K562 (cell line): Measurements from ENCODE around the gene AASDH. TPM values are rescaled to one million over a fixed set of nuclear protein-coding genes. Genes with fewer than 3 reads are reported as not detected.
A peak's percentile ranks its signal among the peaks of the same experiment; 100 is the strongest.

Experiments used
- ATAC-seq: fragments of 200-7000 bp; cut with Tn5 transposase; 3 replicates; pipeline ENCODE4 v1.9.1; 2020; ENCODE audit warnings: moderate library complexity
- BruUV-seq: library from RNA; stranded (reverse); fragments of 400-500 nt; replicated peaks from 2 replicates; lab custom pipeline; 2021; lab: Mats Ljungman, UMichigan
- CTCF ChIA-PET: fragments of 300-600 bp; formaldehyde crosslinking; extraction: SDS; loops from one replicate; lab custom pipeline; 2021; ENCODE audit warnings: low intra/inter-chr PET ratio; lab: Yijun Ruan, JAX
- POLR2A ChIA-PET: fragments of 300-600, 350-650 bp; sonication (Branson Sonifier 250); formaldehyde crosslinking; extraction: SDS; loops from one replicate; lab custom pipeline; 2021; ENCODE audit warnings: antibody characterized with exemption, inconsistent platforms; lab: Yijun Ruan, JAX
- DNase-seq, 4 experiments: peaks; one replicate each; pipeline versions ENCODE4 v3.0.0 to v3.0.0-alpha.2; 2011 to 2018; ENCODE audit warnings: low spot score in 3 of 4, mixed read lengths in 3 of 4; ENCODE audit errors: extremely low read depth in 1 of 4
- FAIRE-seq: peaks from 2 replicates; lab custom pipeline; 2011; peaks lifted over from hg19 to GRCh38; lab: Jason Lieb, UNC
- H2AFZ ChIP-seq: 2 replicates; pipeline ENCODE4 v1.6.0; 2011; ENCODE audit warnings: low read depth, low read length, control low read depth, inconsistent platforms
- H3K27ac ChIP-seq: fragments of 200-600 bp; 3 replicates; pipeline ENCODE4 v1.8.0; 2011; ENCODE audit warnings: low read depth, mild to moderate bottlenecking, control low read depth, inconsistent platforms, low read length, moderate library complexity, mixed read lengths; ENCODE audit errors: extremely low read depth
- H3K27me3 ChIP-seq, 2 experiments: fragments of 300-600 bp in 1 of 2; 2 replicates in 1 of 2; 3 replicates in 1 of 2; pipeline versions ENCODE4 v1.6.0 to v1.8.0; 2011; ENCODE audit warnings: inconsistent platforms in 2 of 2, low read length in 2 of 2, mild to moderate bottlenecking in 1 of 2, mixed read lengths in 1 of 2, moderate library complexity in 1 of 2; ENCODE audit not compliant: control insufficient read depth in 2 of 2, insufficient read depth in 2 of 2
- H3K36me3 ChIP-seq: fragments of 300-600 bp; 3 replicates; pipeline ENCODE4 v1.8.0; 2011; ENCODE audit warnings: mild to moderate bottlenecking, low read length, inconsistent platforms; ENCODE audit not compliant: control insufficient read depth, insufficient read depth
- H3K4me1 ChIP-seq, 2 experiments: fragments of 200-600 bp in 1 of 2; replicated peaks in 1 of 2; 2 replicates in 1 of 2; 3 replicates in 1 of 2; pipeline versions ENCODE4 v1.5.1 to v1.8.0; 2011; ENCODE audit warnings: inconsistent platforms in 2 of 2, low read length in 2 of 2, mild to moderate bottlenecking in 1 of 2, mixed read lengths in 1 of 2, moderate library complexity in 1 of 2; ENCODE audit not compliant: control insufficient read depth in 2 of 2, insufficient read depth in 2 of 2
- H3K4me2 ChIP-seq: 2 replicates; pipeline ENCODE4 v1.6.1; 2011; ENCODE audit warnings: low read length, control low read depth, inconsistent platforms, mixed read lengths; ENCODE audit not compliant: insufficient read depth
- H3K4me3 ChIP-seq: fragments of 200-600 bp; sonication (generic), shearing (Covaris generic); 2 replicates; pipeline ENCODE4 v1.5.1; 2016; ENCODE audit warnings: control low read depth, inconsistent platforms
- H3K79me2 ChIP-seq: fragments of 200-600 bp; 3 replicates; pipeline ENCODE4 v1.8.0; 2011; ENCODE audit warnings: low read length, inconsistent platforms; ENCODE audit not compliant: control insufficient read depth, insufficient read depth
- H3K9ac ChIP-seq, 2 experiments: 2 replicates each; pipeline versions ENCODE4 v1.6.0 to v1.6.1; 2011; ENCODE audit warnings: low read depth in 2 of 2, low read length in 2 of 2, control low read depth in 1 of 2, inconsistent platforms in 1 of 2, mild to moderate bottlenecking in 1 of 2, mixed read lengths in 1 of 2; ENCODE audit not compliant: insufficient read depth in 1 of 2
- H3K9me1 ChIP-seq: one replicate; pipeline ENCODE4 v1.6.0; 2011; ENCODE audit warnings: inconsistent platforms, mild to moderate bottlenecking, low read length, moderate library complexity; ENCODE audit not compliant: control insufficient read depth, insufficient read depth
- H3K9me3 ChIP-seq: replicated peaks from 2 replicates; pipeline ENCODE4 v1.5.1; 2011; ENCODE audit warnings: low read depth, low read length, inconsistent platforms; ENCODE audit not compliant: control insufficient read depth, insufficient read depth
- H4K20me1 ChIP-seq: replicated peaks from 2 replicates; pipeline ENCODE4 v1.6.1; 2011; ENCODE audit warnings: low read length, inconsistent platforms, mixed read lengths; ENCODE audit not compliant: control insufficient read depth, insufficient read depth
- CEBPB ChIP-seq: fragments of 450-650 bp; IDR thresholded peaks from 2 replicates; pipeline ENCODE4 v1.6.1; 2016; ENCODE audit warnings: missing genetic modification characterization, missing compliant biosample characterization
- CEBPG ChIP-seq, 3 experiments: fragments of 200-800 bp in 1 of 3; sonication (Bioruptor generic) in 1 of 3; sonication (generic) in 1 of 3; formaldehyde crosslinking in 1 of 3; IDR thresholded peaks in 2 of 3; conservative IDR thresholded peaks in 1 of 3; 2 replicates each; pipeline versions ENCODE4 v1.6.1 to v1.8.0; 2016 to 2022; ENCODE audit warnings: missing compliant biosample characterization in 2 of 3, missing genetic modification characterization in 2 of 3, mild to moderate bottlenecking in 1 of 3, missing genetic modification reagents in 1 of 3
- RBM25 ChIP-seq: fragments of 200-400 bp; formaldehyde crosslinking; IDR thresholded peaks from 2 replicates; pipeline ENCODE4 v1.6.1; 2018; ENCODE audit warnings: low read length, low read depth, moderate library complexity; ENCODE audit not compliant: severe bottlenecking
- WGBS: fragments of 100-300 bp; shearing (Covaris generic); methylation state at CpG from one replicate; pipeline ENCODE4 v1.1.6; 2016; ENCODE audit warnings: low coverage, mixed read lengths; ENCODE audit not compliant: insufficient coverage; ENCODE audit errors: missing lambda C conversion rate; 5-methylcytosine and 5-hydroxymethylcytosine counted together
- in situ Hi-C: fragments of 300-500 bp; cut with MboI; formaldehyde crosslinking; loops from 4 replicates; pipeline ENCODE4 v1.15.0; 2018; ENCODE audit warnings: inconsistent platforms, mixed read lengths
- intact Hi-C: fragments of 100-400 bp; cut with micrococcal nuclease; formaldehyde crosslinking; loops from 2 replicates; pipeline ENCODE4 v1.14.2; 2022
- polyA plus RNA-seq, 8 experiments: library from polyadenylated mRNA; depleted of rRNA in 4 of 8; stranded (reverse) in 5 of 8; unstranded in 3 of 8; fragments of >200 nt; fragmentation: Nextera tagmentation in 2 of 8; fragmentation: Illumina TruSeq in 1 of 8; extraction: Ambion mirVana in 2 of 8; extraction: Trizol in 1 of 8; gene quantifications; 2 replicates each; pipeline versions ENCODE4 v1.2.1 to v1.2.3, GENCODE V29; 2011 to 2014; ENCODE audit warnings: inconsistent platforms in 1 of 8, missing spikeins in 1 of 8
- total RNA-seq, 7 experiments: library from RNA; depleted of rRNA in 6 of 7; stranded (reverse); fragments of >200 nt in 6 of 7; fragmentation: Illumina TruSeq in 2 of 7; extraction: Trizol in 2 of 7; gene quantifications; 2 replicates each; pipeline versions ENCODE4 v1.2.1 to v1.2.3, GENCODE V29; 2011 to 2021; ENCODE audit warnings: low replicate concordance in 1 of 7
- TF ChIP-seq, protein P1 (sequence below), 2 experiments: fragments of 450-650 bp in 1 of 2; sonication (generic) in 1 of 2; formaldehyde crosslinking in 1 of 2; IDR thresholded peaks in 1 of 2; conservative IDR thresholded peaks in 1 of 2; 2 replicates each; pipeline versions ENCODE4 v1.6.1 to v1.8.1; 2016 to 2023; ENCODE audit warnings: mild to moderate bottlenecking in 2 of 2, moderate library complexity in 2 of 2, inconsistent platforms in 1 of 2, missing genetic modification reagents in 1 of 2

The AASDH gene
- total and polyA plus RNA-seq, 9 of the 15 experiments (the other 6 are each of a cell fraction or from before 2014, with no cell fraction given): 8.6 to 29.7 (median 13.7) TPM

DNA sequence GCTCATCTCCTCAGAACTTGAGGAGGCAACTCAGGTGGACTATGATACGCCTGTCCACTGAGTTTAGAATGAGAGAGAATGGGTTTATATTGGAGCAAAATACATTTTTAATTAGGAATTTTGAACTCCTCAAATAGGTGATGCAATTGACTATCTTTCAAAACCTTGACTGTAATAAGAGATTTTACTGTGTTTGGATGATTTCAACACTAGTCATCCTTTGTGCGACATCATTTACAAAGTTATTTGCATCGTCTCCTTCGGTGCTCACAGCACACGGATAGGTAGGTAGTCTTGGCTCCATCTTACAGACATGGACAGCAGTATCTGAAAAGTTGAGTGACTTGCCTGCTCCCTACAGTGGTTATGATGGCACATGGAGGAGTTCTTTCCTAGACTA lies 67.0 kb downstream of the AASDH start:
- Histone ChIP-seq H3K4me1 (peaks cover 0 to 7% of the 10 kb centered on the region in 2 experiments; a peak in 1 of 5 replicates), H3K9me3 (no peaks in the 10 kb centered on the region), H4K20me1 (peaks cover 2% of the 10 kb centered on the region; the same call in 1 of the 2 replicates), H3K79me2 (no peaks in the 10 kb centered on the region), H3K9me1 (no peaks in the 10 kb centered on the region), H3K27me3 (peaks cover 39 to 42% of the 10 kb centered on the region in 2 experiments), H3K27ac (no peak overlapping the region), H3K36me3 (no peaks in the 10 kb centered on the region), H2AFZ (no peak overlapping the region), H3K9ac (no peak overlapping the region), H3K4me2 (no peak overlapping the region), H3K4me3 (no peak overlapping the region)
- intact Hi-C loops: no loop called here
- no TSS peak for BruUV-seq
- 1% methylated on average over 5 of the region's 5 CpGs for WGBS
- in situ Hi-C loops: no loop called here
- ChIA-PET POLR2A (no interaction called here), CTCF (no interaction called here)
- FAIRE-seq: no peak
- TF ChIP-seq CEBPB (tag): peak; percentile 57; the same call in 1 of the 2 replicates
- TF ChIP-seq, protein P1, sequence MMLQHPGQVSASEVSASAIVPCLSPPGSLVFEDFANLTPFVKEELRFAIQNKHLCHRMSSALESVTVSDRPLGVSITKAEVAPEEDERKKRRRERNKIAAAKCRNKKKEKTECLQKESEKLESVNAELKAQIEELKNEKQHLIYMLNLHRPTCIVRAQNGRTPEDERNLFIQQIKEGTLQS (IDR thresholded peaks at IDR 0.05): peak; percentile 73
- TF ChIP-seq, protein P1 (CRISPR knock-in tag; conservative IDR thresholded peaks at IDR 0.05): no peak
- TF ChIP-seq CEBPG (CRISPR knock-in tag; IDR thresholded peaks at IDR 0.05): no peak
- peak; percentile 26 to 88; a peak in 3 of 4 replicates for TF ChIP-seq CEBPG (tag; conservative IDR thresholded peaks at IDR 0.05 in 1 of 2, IDR thresholded peaks at IDR 0.05 in 1 of 2)
- TF ChIP-seq RBM25: no peak
- no peak for ATAC-seq
- no peak for DNase-seq
